Body of pancreas (tissue), 4 donors: Measurements from ENCODE around the gene FBRSL1.

Experiments used
- POLR2A ChIP-seq, 3 donors: fragments of 450-650 bp; IDR thresholded peaks; one replicate each; pipeline ENCODE4 v1.6.1; 2016; ENCODE audit warnings: antibody characterized with exemption in 3 of 3, mild to moderate bottlenecking in 2 of 3
- TF ChIP-seq, protein P1 (sequence below), 7 experiments: fragments of 450-650 bp in 4 of 7; fragments of 200-600 bp in 3 of 7; sonication (generic) in 3 of 7; IDR thresholded peaks; one replicate each; pipeline ENCODE4 v1.5.1; 2016 to 2019; ENCODE audit warnings: antibody characterized with exemption in 7 of 7

- no peak for TF ChIP-seq POLR2A (IDR thresholded peaks at IDR 0.05)
- TF ChIP-seq, protein P1, sequence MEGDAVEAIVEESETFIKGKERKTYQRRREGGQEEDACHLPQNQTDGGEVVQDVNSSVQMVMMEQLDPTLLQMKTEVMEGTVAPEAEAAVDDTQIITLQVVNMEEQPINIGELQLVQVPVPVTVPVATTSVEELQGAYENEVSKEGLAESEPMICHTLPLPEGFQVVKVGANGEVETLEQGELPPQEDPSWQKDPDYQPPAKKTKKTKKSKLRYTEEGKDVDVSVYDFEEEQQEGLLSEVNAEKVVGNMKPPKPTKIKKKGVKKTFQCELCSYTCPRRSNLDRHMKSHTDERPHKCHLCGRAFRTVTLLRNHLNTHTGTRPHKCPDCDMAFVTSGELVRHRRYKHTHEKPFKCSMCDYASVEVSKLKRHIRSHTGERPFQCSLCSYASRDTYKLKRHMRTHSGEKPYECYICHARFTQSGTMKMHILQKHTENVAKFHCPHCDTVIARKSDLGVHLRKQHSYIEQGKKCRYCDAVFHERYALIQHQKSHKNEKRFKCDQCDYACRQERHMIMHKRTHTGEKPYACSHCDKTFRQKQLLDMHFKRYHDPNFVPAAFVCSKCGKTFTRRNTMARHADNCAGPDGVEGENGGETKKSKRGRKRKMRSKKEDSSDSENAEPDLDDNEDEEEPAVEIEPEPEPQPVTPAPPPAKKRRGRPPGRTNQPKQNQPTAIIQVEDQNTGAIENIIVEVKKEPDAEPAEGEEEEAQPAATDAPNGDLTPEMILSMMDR (IDR thresholded peaks at IDR 0.05): no peak
Measured at GRCh38 chr12:132500856-132501180, 10.9 kb downstream of the FBRSL1 start.
